ENCODE measurements around the gene SIRPA. TPM values are rescaled to one million over a fixed set of nuclear protein-coding genes. Genes with fewer than 3 reads are reported as not detected.

The SIRPA gene
- 5.5 TPM for polyA plus RNA-seq (2013, experiment 1 of 2)
- 7.3 TPM for polyA plus RNA-seq (2013, experiment 2 of 2)

- H3K36me3 ChIP-seq (ENCODE audit: insufficient read depth, low read length), result no peaks in the 10 kb centered on the region
- H3K4me1 ChIP-seq (ENCODE audit: insufficient read depth, low read length), result peaks cover 5% of the 10 kb centered on the region; the same call in 1 of the 2 replicates
- H3K27ac ChIP-seq (ENCODE audit: low read depth, low read length), result no peak within 1 kb of the TSS; the same call in 1 of the 2 replicates
- H3K4me3 ChIP-seq (ENCODE audit: low read length), result peak within 1 kb of the TSS; percentile 67
- H3K9ac ChIP-seq (ENCODE audit: low read depth, low read length), result peak within 1 kb of the TSS; percentile 69
- WGBS, result under 1% methylated on average over 70 of the region's 74 CpGs
- H3K27me3 ChIP-seq (ENCODE audit: insufficient read depth, low read length), result peaks cover 36% of the 10 kb centered on the region
- H3K9me3 ChIP-seq (ENCODE audit: insufficient read depth, low read depth, low read length), result no peaks in the 10 kb centered on the region
These were observed at the start of gene SIRPA for GRCh38 chr20:1894951-1895673. TSS of gene SIRPA (plus strand) at chr20:1895407. CDS start at chr20:1895448, 41 bp downstream.

DNA sequence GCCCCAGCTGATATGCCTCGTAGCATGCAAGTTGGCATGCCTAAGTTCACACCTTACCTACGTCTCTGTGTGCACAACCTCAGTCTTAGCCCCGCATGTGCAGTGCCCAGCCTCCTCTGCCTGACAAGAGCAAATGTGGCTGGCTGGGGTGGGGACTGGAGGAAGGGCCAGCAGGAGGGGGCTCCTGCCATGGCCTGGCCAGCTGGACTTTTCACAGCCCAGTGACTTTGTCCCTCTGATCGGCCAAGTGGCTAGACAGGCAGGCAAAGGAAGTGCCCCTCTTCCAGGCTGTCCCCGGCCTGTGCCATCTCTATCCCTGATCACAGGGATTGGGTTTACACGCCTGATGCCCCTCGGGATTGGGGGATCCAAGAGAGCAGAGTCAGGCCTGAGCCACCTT is 49.5 kb upstream of the SIRPA start:
- 96% methylated on average over 7 of the region's 7 CpGs for WGBS
- H3K27ac ChIP-seq (ENCODE audit: low read depth, low read length), result no peak overlapping the region
- H3K9me3 ChIP-seq (ENCODE audit: insufficient read depth, low read depth, low read length), result no peaks in the 10 kb centered on the region
- H3K9ac ChIP-seq (ENCODE audit: low read depth, low read length), result no peak overlapping the region
- no peaks in the 10 kb centered on the region for H3K4me1 ChIP-seq (ENCODE audit: insufficient read depth, low read length)
- H3K4me3 ChIP-seq (ENCODE audit: low read length), result no peak overlapping the region
- H3K36me3 ChIP-seq (ENCODE audit: insufficient read depth, low read length), result no peaks in the 10 kb centered on the region
- no peaks in the 10 kb centered on the region for H3K27me3 ChIP-seq (ENCODE audit: insufficient read depth, low read length)

DNA sequence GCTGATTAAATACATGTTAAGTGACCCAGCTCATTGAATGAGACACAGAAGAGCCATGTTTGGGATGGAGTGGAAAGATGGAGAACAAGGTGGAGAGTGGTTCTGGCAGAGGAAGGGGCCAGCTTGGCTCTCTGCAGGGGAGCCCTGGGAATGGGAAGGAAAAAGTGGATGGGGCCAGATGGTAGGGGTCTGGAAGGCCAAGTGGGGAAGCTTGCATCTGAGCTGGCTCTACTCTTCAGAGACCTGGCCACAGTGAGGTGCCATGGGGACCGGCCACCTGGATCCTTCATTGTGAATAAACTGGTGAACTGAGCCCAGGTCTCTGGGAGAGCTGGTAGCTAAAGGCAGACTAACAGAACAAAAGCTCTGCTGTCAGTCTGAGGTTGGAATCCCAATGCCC is 48.9 kb upstream of the SIRPA start:
- 94% methylated on average over 1 of the region's 1 CpG for WGBS
- H3K9me3 ChIP-seq (ENCODE audit: insufficient read depth, low read depth, low read length), result no peaks in the 10 kb centered on the region
- H3K27ac ChIP-seq (ENCODE audit: low read depth, low read length), result no peak overlapping the region
- H3K4me3 ChIP-seq (ENCODE audit: low read length), result no peak overlapping the region
- H3K27me3 ChIP-seq (ENCODE audit: insufficient read depth, low read length), result no peaks in the 10 kb centered on the region
- no peak overlapping the region for H3K9ac ChIP-seq (ENCODE audit: low read depth, low read length)
- H3K36me3 ChIP-seq (ENCODE audit: insufficient read depth, low read length), result no peaks in the 10 kb centered on the region
- H3K4me1 ChIP-seq (ENCODE audit: insufficient read depth, low read length), result no peaks in the 10 kb centered on the region

DNA sequence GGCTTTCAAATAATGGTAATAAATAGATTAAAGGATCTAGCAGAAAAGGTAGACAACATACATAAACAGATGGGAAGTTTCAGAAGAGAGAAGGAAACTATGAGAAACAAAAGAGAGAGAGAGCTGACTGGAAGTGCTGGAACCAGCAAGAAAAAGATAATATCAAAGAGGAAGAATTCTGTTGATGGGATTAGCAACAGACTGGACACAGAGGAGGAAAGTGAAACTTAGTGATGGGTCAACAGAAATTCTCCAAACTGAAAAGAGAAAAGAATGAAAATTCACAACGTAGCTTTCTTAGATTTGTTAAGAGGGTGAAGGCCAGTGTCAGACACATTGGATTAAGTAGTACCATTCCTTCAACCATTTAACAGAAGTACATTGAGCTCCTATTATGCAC is 48.3 kb upstream of the SIRPA start:
- no peaks in the 10 kb centered on the region for H3K27me3 ChIP-seq (ENCODE audit: insufficient read depth, low read length)
- no peaks in the 10 kb centered on the region for H3K36me3 ChIP-seq (ENCODE audit: insufficient read depth, low read length)
- 0% methylated on average over 1 of the region's 1 CpG for WGBS
- no peaks in the 10 kb centered on the region for H3K4me1 ChIP-seq (ENCODE audit: insufficient read depth, low read length)
- H3K4me3 ChIP-seq (ENCODE audit: low read length), result no peak overlapping the region
- H3K27ac ChIP-seq (ENCODE audit: low read depth, low read length), result no peak overlapping the region
- no peaks in the 10 kb centered on the region for H3K9me3 ChIP-seq (ENCODE audit: insufficient read depth, low read depth, low read length)
- H3K9ac ChIP-seq (ENCODE audit: low read depth, low read length), result no peak overlapping the region

DNA sequence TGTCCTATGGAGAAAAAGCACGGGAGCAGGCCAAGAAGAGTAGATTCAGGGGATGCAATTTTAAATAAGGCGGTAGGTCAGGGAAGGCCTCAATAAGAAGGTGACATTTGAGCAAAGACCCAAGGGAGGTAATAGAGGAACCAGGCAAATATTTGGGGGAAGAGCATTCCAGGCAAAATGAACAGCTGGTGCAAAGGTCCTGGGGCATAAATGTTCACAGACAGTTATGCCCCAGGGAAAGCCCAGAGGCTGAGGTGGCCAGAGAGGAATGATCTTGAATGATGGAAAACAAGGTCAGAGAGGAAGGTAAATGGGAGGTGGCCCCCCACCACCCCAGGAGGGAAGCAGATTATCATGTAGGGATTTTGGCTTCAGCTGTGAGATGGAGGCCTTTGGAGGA is 47.4 kb upstream of the SIRPA start:
- 91% methylated on average over 2 of the region's 2 CpGs for WGBS
- Histone ChIP-seq H3K27ac (ENCODE audit: low read depth, low read length) (no peak overlapping the region), H3K4me1 (ENCODE audit: insufficient read depth, low read length) (peaks cover 1% of the 10 kb centered on the region; the same call in 1 of the 2 replicates), H3K27me3 (ENCODE audit: insufficient read depth, low read length) (no peaks in the 10 kb centered on the region), H3K9me3 (ENCODE audit: insufficient read depth, low read depth, low read length) (no peaks in the 10 kb centered on the region), H3K36me3 (ENCODE audit: insufficient read depth, low read length) (no peaks in the 10 kb centered on the region), H3K9ac (ENCODE audit: low read depth, low read length) (no peak overlapping the region), H3K4me3 (ENCODE audit: low read length) (no peak overlapping the region)

GRCh38 chr20:1848373-1848772 is 46.8 kb upstream of the SIRPA start:
- Histone ChIP-seq H3K4me3 (ENCODE audit: low read length) (no peak overlapping the region), H3K27ac (ENCODE audit: low read depth, low read length) (no peak overlapping the region), H3K9ac (ENCODE audit: low read depth, low read length) (no peak overlapping the region)

GRCh38 chr20:1851396-1851795 is 43.8 kb upstream of the SIRPA start:
- Histone ChIP-seq H3K27ac (ENCODE audit: low read depth, low read length) (no peak overlapping the region), H3K4me1 (ENCODE audit: insufficient read depth, low read length) (peaks cover 7% of the 10 kb centered on the region; the same call in 1 of the 2 replicates), H3K4me3 (ENCODE audit: low read length) (no peak overlapping the region), H3K9me3 (ENCODE audit: insufficient read depth, low read depth, low read length) (no peaks in the 10 kb centered on the region), H3K36me3 (ENCODE audit: insufficient read depth, low read length) (no peaks in the 10 kb centered on the region), H3K27me3 (ENCODE audit: insufficient read depth, low read length) (no peaks in the 10 kb centered on the region), H3K9ac (ENCODE audit: low read depth, low read length) (no peak overlapping the region)
- 90% methylated on average over 2 of the region's 2 CpGs for WGBS

More at GRCh38 chr20:1848373-1848772, 46.8 kb upstream of the SIRPA start:
- Histone ChIP-seq H3K9me3 (ENCODE audit: insufficient read depth, low read depth, low read length) (no peaks in the 10 kb centered on the region), H3K36me3 (ENCODE audit: insufficient read depth, low read length) (no peaks in the 10 kb centered on the region), H3K4me1 (ENCODE audit: insufficient read depth, low read length) (peaks cover 7% of the 10 kb centered on the region; the same call in 1 of the 2 replicates), H3K27me3 (ENCODE audit: insufficient read depth, low read length) (no peaks in the 10 kb centered on the region)

- WGBS, result 80% methylated on average over 7 of the region's 7 CpGs
- Histone ChIP-seq H3K4me3 (ENCODE audit: low read length) (no peak overlapping the region), H3K4me1 (ENCODE audit: insufficient read depth, low read length) (peaks cover 7% of the 10 kb centered on the region; the same call in 1 of the 2 replicates), H3K9me3 (ENCODE audit: insufficient read depth, low read depth, low read length) (no peaks in the 10 kb centered on the region), H3K9ac (ENCODE audit: low read depth, low read length) (no peak overlapping the region), H3K27me3 (ENCODE audit: insufficient read depth, low read length) (no peaks in the 10 kb centered on the region), H3K36me3 (ENCODE audit: insufficient read depth, low read length) (no peaks in the 10 kb centered on the region), H3K27ac (ENCODE audit: low read depth, low read length) (no peak overlapping the region)
These were observed 41.7 kb upstream of the SIRPA start for GRCh38 chr20:1853473-1853872.

GRCh38 chr20:1854246-1854645 is 41.0 kb upstream of the SIRPA start:
- no peak overlapping the region for H3K9ac ChIP-seq (ENCODE audit: low read depth, low read length)
- no peak overlapping the region for H3K27ac ChIP-seq (ENCODE audit: low read depth, low read length)
- H3K9me3 ChIP-seq (ENCODE audit: insufficient read depth, low read depth, low read length), result no peaks in the 10 kb centered on the region
- no peaks in the 10 kb centered on the region for H3K27me3 ChIP-seq (ENCODE audit: insufficient read depth, low read length)
- 77% methylated on average over 5 of the region's 5 CpGs for WGBS
- no peaks in the 10 kb centered on the region for H3K36me3 ChIP-seq (ENCODE audit: insufficient read depth, low read length)
- H3K4me1 ChIP-seq (ENCODE audit: insufficient read depth, low read length), result peaks cover 7% of the 10 kb centered on the region; the same call in 1 of the 2 replicates
- H3K4me3 ChIP-seq (ENCODE audit: low read length), result no peak overlapping the region

DNA sequence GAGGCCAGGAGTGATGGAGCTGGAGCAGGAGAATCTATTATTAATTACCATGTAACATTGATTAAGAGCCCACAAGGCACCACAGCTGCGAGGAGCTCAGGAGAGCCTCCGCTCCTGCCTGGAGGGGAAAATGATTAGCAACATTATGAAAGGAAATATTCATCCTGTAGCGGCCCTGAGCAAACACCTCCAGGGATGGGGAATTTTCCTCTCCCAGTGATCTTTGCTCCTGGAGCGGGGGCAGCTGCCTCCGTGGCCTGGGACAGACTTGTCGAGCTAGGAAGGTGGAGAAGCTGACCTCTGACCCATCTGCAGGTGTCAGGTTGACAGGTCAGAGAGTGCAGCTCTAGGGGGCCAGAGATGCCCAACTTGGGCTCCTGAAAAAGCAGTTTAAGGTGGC is 40.1 kb upstream of the SIRPA start:
- H3K9ac ChIP-seq (ENCODE audit: low read depth, low read length), result no peak overlapping the region
- no peaks in the 10 kb centered on the region for H3K36me3 ChIP-seq (ENCODE audit: insufficient read depth, low read length)
- no peaks in the 10 kb centered on the region for H3K9me3 ChIP-seq (ENCODE audit: insufficient read depth, low read depth, low read length)
- H3K4me1 ChIP-seq (ENCODE audit: insufficient read depth, low read length), result peaks cover 7% of the 10 kb centered on the region; the same call in 1 of the 2 replicates
- H3K27me3 ChIP-seq (ENCODE audit: insufficient read depth, low read length), result no peaks in the 10 kb centered on the region
- no peak overlapping the region for H3K4me3 ChIP-seq (ENCODE audit: low read length)
- 76% methylated on average over 6 of the region's 6 CpGs for WGBS
- H3K27ac ChIP-seq (ENCODE audit: low read depth, low read length), result no peak overlapping the region

GRCh38 chr20:1855690-1856089 is 39.5 kb upstream of the SIRPA start:
- H3K9ac ChIP-seq (ENCODE audit: low read depth, low read length), result no peak overlapping the region
- 89% methylated on average over 1 of the region's 1 CpG for WGBS

More at GRCh38 chr20:1855690-1856089, 39.5 kb upstream of the SIRPA start:
- H3K36me3 ChIP-seq (ENCODE audit: insufficient read depth, low read length), result no peaks in the 10 kb centered on the region
- no peaks in the 10 kb centered on the region for H3K9me3 ChIP-seq (ENCODE audit: insufficient read depth, low read depth, low read length)
- peaks cover 7% of the 10 kb centered on the region; the same call in 1 of the 2 replicates for H3K4me1 ChIP-seq (ENCODE audit: insufficient read depth, low read length)
- no peak overlapping the region for H3K4me3 ChIP-seq (ENCODE audit: low read length)
- H3K27me3 ChIP-seq (ENCODE audit: insufficient read depth, low read length), result no peaks in the 10 kb centered on the region
- H3K27ac ChIP-seq (ENCODE audit: low read depth, low read length), result no peak overlapping the region

All from HUES64 (cell line).